DOHH2 (cell line): ENCODE measurements around the gene ACTRT2.

Source experiments
- CTCF ChIP-seq: fragments of 200-600 bp; sonication (generic); IDR thresholded peaks from one replicate; pipeline ENCODE4 v1.5.1; 2014; ENCODE audit warnings: antibody characterized with exemption, mild to moderate bottlenecking, low read depth, low read length; ENCODE audit not compliant: poor library complexity, severe bottlenecking
- EZH2phosphoT487 ChIP-seq: fragments of 200-600 bp; sonication (generic); IDR thresholded peaks from 2 replicates; pipeline ENCODE4 v1.6.1; 2017; ENCODE audit warnings: borderline replicate concordance, mild to moderate bottlenecking, antibody characterized with exemption, low read length, moderate library complexity, mixed read lengths

GRCh38 chr1:3003941-3004270 is 17.4 kb upstream of the ACTRT2 start:
- TF ChIP-seq CTCF: no peak
- TF ChIP-seq EZH2phosphoT487: no peak
